SK-N-SH treated with all-trans-retinoic acid at 6 μM for 48 hours (cell line): ENCODE data around the gene TOM1L1.

Experiments used
- ATAC-seq: fragments of 200-7000 bp; cut with Tn5 transposase; 3 replicates; pipeline ENCODE4 v1.9.1; 2020; ENCODE audit warnings: mild to moderate bottlenecking, moderate library complexity
- ARNTL ChIP-seq: fragments of 450-650 bp; formaldehyde crosslinking; IDR thresholded peaks from 2 replicates; pipeline ENCODE4 v1.5.0; 2020; ENCODE audit warnings: low read depth, mild to moderate bottlenecking, moderate library complexity, borderline replicate concordance
- BACH2 ChIP-seq: fragments of 250-450 bp; sonication (Bioruptor Pico); IDR thresholded peaks from 2 replicates; pipeline ENCODE4 v1.9.0; 2021; ENCODE audit warnings: mild to moderate bottlenecking, borderline replicate concordance
- CSDC2 ChIP-seq: fragments of 250-450 bp; sonication (Bioruptor Pico); IDR thresholded peaks from 2 replicates; pipeline ENCODE4 v1.5.0; 2020; ENCODE audit warnings: mild to moderate bottlenecking, moderate library complexity
- ESRRG ChIP-seq: fragments of 250-450 bp; sonication (Bioruptor Pico); IDR thresholded peaks from 2 replicates; pipeline ENCODE4 v1.6.1; 2021; ENCODE audit warnings: mild to moderate bottlenecking
- GLIS3 ChIP-seq: fragments of 250-450 bp; sonication (Bioruptor Pico); IDR thresholded peaks from 2 replicates; pipeline ENCODE4 v1.5.0; 2020; ENCODE audit warnings: mild to moderate bottlenecking, moderate library complexity
- ISL1 ChIP-seq: fragments of 250-450 bp; sonication (Bioruptor Pico); IDR thresholded peaks from 2 replicates; pipeline ENCODE4 v2.1.2; 2022; ENCODE audit warnings: mild to moderate bottlenecking, moderate library complexity
- OSR1 ChIP-seq: fragments of 250-450 bp; sonication (Bioruptor Pico); IDR thresholded peaks from 2 replicates; pipeline ENCODE4 v1.8.0; 2022; ENCODE audit warnings: moderate library complexity, mild to moderate bottlenecking, inconsistent platforms
- PPARA ChIP-seq: fragments of 250-450 bp; sonication (Bioruptor Pico); IDR thresholded peaks from 2 replicates; pipeline ENCODE4 v1.5.0; 2020; ENCODE audit warnings: mild to moderate bottlenecking, borderline replicate concordance
- RARB ChIP-seq: fragments of 250-450 bp; sonication (Bioruptor Pico); IDR thresholded peaks from 2 replicates; pipeline ENCODE4 v1.8.0; 2021; ENCODE audit warnings: mild to moderate bottlenecking, moderate library complexity
- TCF4 ChIP-seq: fragments of 250-450 bp; sonication (Bioruptor Pico); IDR thresholded peaks from 2 replicates; pipeline ENCODE4 v1.8.0; 2021; ENCODE audit warnings: mild to moderate bottlenecking, moderate library complexity, borderline replicate concordance
- TOX ChIP-seq: fragments of 250-450 bp; sonication (Bioruptor Pico); IDR thresholded peaks from 2 replicates; pipeline ENCODE4 v1.8.0; 2021; ENCODE audit warnings: mild to moderate bottlenecking, moderate library complexity, borderline replicate concordance
- ZC3H10 ChIP-seq: fragments of 250-450 bp; sonication (Bioruptor Pico); IDR thresholded peaks from 2 replicates; pipeline ENCODE4 v1.5.1; 2021; ENCODE audit warnings: mild to moderate bottlenecking, moderate library complexity
- ZFP3 ChIP-seq: fragments of 250-450 bp; sonication (Bioruptor Pico); IDR thresholded peaks from 2 replicates; pipeline ENCODE4 v1.5.0; 2020; ENCODE audit warnings: mild to moderate bottlenecking, moderate library complexity
- ZFP30 ChIP-seq: fragments of 450-650 bp; formaldehyde crosslinking; IDR thresholded peaks from 2 replicates; pipeline ENCODE4 v1.5.0; 2022; ENCODE audit warnings: mild to moderate bottlenecking, moderate library complexity
- ZNF565 ChIP-seq: fragments of 450-650 bp; formaldehyde crosslinking; conservative IDR thresholded peaks from 2 replicates; pipeline ENCODE4 v1.5.0; 2020; ENCODE audit warnings: low read depth, mild to moderate bottlenecking, moderate library complexity
- ZNF70 ChIP-seq: fragments of 450-650 bp; formaldehyde crosslinking; IDR thresholded peaks from 2 replicates; pipeline ENCODE4 v1.5.0; 2020; ENCODE audit warnings: mild to moderate bottlenecking, moderate library complexity
- ZNF8 ChIP-seq: fragments of 450-650 bp; formaldehyde crosslinking; IDR thresholded peaks from 2 replicates; pipeline ENCODE4 v1.5.0; 2020; ENCODE audit warnings: mild to moderate bottlenecking, moderate library complexity
- TF ChIP-seq, protein P1 (sequence below): fragments of 250-450 bp; sonication (Bioruptor Pico); IDR thresholded peaks from 2 replicates; pipeline ENCODE4 v1.5.1; 2021; ENCODE audit warnings: mild to moderate bottlenecking, moderate library complexity
- TF ChIP-seq, protein P2 (sequence below): fragments of 250-450 bp; sonication (Bioruptor Pico); IDR thresholded peaks from 2 replicates; pipeline ENCODE4 v1.5.1; 2020; ENCODE audit warnings: low read depth, mild to moderate bottlenecking, moderate library complexity
- TF ChIP-seq, protein P3 (sequence below): fragments of 250-450 bp; sonication (Bioruptor Pico); IDR thresholded peaks from 2 replicates; pipeline ENCODE4 v1.5.0; 2020; ENCODE audit warnings: mild to moderate bottlenecking, moderate library complexity
- TF ChIP-seq, protein P4 (sequence below): fragments of 250-450 bp; sonication (Bioruptor Pico); IDR thresholded peaks from 2 replicates; pipeline ENCODE4 v1.8.0; 2020; ENCODE audit warnings: mild to moderate bottlenecking, moderate library complexity, borderline replicate concordance

TOM1L1 gene

DNA sequence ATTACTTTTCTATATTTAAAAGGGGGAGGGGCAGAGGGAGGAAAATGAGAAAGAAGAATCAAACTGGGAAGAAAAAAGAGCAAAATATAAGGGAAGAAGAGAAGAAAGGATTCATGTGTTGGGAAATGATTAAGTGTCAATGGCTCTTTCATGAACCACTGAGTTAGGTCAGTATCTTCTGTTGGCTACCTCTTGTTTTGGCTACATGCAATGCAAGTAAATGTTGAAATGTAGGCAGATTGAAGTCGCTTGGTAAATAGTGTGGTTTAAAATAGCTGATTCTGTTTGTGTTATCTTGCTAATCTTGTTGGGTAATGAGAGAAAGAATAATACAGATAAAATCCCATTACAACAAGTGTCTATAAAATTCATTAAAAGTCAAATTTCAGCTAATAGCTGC is 40.6 kb downstream of the TOM1L1 start:
- no peak for ATAC-seq
- TF ChIP-seq OSR1 (CRISPR knock-in tag) (no peak), TCF4 (CRISPR knock-in tag) (no peak), ARNTL (no peak), BACH2 (CRISPR knock-in tag) (no peak), ZNF8 (CRISPR knock-in tag) (no peak), ZNF565 (no peak), ZNF70 (CRISPR knock-in tag) (no peak), ZFP3 (CRISPR knock-in tag) (no peak), ZFP30 (CRISPR knock-in tag) (no peak), ESRRG (CRISPR knock-in tag) (no peak)
- TF ChIP-seq, protein P1, sequence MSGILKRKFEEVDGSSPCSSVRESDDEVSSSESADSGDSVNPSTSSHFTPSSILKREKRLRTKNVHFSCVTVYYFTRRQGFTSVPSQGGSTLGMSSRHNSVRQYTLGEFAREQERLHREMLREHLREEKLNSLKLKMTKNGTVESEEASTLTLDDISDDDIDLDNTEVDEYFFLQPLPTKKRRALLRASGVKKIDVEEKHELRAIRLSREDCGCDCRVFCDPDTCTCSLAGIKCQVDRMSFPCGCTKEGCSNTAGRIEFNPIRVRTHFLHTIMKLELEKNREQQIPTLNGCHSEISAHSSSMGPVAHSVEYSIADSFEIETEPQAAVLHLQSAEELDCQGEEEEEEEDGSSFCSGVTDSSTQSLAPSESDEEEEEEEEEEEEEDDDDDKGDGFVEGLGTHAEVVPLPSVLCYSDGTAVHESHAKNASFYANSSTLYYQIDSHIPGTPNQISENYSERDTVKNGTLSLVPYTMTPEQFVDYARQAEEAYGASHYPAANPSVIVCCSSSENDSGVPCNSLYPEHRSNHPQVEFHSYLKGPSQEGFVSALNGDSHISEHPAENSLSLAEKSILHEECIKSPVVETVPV (CRISPR knock-in tag), result no peak
- TF ChIP-seq, protein P2, sequence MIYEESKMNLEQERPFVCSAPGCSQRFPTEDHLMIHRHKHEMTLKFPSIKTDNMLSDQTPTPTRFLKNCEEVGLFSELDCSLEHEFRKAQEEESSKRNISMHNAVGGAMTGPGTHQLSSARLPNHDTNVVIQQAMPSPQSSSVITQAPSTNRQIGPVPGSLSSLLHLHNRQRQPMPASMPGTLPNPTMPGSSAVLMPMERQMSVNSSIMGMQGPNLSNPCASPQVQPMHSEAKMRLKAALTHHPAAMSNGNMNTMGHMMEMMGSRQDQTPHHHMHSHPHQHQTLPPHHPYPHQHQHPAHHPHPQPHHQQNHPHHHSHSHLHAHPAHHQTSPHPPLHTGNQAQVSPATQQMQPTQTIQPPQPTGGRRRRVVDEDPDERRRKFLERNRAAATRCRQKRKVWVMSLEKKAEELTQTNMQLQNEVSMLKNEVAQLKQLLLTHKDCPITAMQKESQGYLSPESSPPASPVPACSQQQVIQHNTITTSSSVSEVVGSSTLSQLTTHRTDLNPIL (CRISPR knock-in tag), result no peak
- TF ChIP-seq, protein P3, sequence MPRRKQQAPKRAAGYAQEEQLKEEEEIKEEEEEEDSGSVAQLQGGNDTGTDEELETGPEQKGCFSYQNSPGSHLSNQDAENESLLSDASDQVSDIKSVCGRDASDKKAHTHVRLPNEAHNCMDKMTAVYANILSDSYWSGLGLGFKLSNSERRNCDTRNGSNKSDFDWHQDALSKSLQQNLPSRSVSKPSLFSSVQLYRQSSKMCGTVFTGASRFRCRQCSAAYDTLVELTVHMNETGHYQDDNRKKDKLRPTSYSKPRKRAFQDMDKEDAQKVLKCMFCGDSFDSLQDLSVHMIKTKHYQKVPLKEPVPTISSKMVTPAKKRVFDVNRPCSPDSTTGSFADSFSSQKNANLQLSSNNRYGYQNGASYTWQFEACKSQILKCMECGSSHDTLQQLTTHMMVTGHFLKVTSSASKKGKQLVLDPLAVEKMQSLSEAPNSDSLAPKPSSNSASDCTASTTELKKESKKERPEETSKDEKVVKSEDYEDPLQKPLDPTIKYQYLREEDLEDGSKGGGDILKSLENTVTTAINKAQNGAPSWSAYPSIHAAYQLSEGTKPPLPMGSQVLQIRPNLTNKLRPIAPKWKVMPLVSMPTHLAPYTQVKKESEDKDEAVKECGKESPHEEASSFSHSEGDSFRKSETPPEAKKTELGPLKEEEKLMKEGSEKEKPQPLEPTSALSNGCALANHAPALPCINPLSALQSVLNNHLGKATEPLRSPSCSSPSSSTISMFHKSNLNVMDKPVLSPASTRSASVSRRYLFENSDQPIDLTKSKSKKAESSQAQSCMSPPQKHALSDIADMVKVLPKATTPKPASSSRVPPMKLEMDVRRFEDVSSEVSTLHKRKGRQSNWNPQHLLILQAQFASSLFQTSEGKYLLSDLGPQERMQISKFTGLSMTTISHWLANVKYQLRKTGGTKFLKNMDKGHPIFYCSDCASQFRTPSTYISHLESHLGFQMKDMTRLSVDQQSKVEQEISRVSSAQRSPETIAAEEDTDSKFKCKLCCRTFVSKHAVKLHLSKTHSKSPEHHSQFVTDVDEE (CRISPR knock-in tag), result no peak

DNA sequence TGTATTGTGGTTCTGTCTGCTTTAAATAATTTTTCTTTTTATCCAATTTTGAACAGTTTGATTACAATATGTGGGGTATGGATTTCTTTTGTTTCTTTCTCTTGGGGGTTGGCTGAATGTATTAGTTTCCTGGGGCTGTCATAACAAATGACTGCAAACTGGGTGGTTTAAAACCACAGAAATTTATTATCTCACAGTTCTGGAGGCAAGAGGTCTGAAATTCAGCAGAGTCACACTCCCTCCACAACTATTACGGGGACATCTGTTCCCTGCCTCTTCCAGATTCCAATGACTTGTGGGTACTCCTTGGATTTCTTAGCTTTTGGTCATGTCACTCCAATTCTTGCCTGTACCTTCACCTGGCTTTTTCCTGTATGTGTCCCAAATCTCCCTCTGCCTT is 44.1 kb downstream of the TOM1L1 start:
- no peak for ATAC-seq
- TF ChIP-seq ARNTL (no peak), ZFP3 (CRISPR knock-in tag) (no peak), RARB (CRISPR knock-in tag) (no peak), ISL1 (no peak), GLIS3 (no peak), PPARA (no peak), ZNF70 (CRISPR knock-in tag) (no peak), ZNF565 (no peak), OSR1 (CRISPR knock-in tag) (no peak), CSDC2 (no peak), ZC3H10 (no peak), ESRRG (CRISPR knock-in tag) (no peak), TOX (no peak)
- TF ChIP-seq, protein P4, sequence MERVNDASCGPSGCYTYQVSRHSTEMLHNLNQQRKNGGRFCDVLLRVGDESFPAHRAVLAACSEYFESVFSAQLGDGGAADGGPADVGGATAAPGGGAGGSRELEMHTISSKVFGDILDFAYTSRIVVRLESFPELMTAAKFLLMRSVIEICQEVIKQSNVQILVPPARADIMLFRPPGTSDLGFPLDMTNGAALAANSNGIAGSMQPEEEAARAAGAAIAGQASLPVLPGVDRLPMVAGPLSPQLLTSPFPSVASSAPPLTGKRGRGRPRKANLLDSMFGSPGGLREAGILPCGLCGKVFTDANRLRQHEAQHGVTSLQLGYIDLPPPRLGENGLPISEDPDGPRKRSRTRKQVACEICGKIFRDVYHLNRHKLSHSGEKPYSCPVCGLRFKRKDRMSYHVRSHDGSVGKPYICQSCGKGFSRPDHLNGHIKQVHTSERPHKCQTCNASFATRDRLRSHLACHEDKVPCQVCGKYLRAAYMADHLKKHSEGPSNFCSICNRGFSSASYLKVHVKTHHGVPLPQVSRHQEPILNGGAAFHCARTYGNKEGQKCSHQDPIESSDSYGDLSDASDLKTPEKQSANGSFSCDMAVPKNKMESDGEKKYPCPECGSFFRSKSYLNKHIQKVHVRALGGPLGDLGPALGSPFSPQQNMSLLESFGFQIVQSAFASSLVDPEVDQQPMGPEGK, result no peak
- TF ChIP-seq, protein P2 (CRISPR knock-in tag), result no peak
- TF ChIP-seq, protein P1 (CRISPR knock-in tag), result no peak
- TF ChIP-seq, protein P3 (CRISPR knock-in tag), result no peak
